ENCODE data around the gene MRPL46. TPM values are rescaled to one million over a fixed set of nuclear protein-coding genes. Genes with fewer than 3 reads are reported as not detected.

MRPL46 gene
- total and polyA plus RNA-seq, 2 of the 13 experiments (the other 11 are each of a cell fraction or from before 2014, with no cell fraction given) = 62.9 to 79.2 TPM

GRCh38 chr15:88470625-88471372 is 3.6 kb upstream of the MRPL46 start:
- peaks cover 0 to 3% of the 10 kb centered on the region in 2 experiments; a peak in 1 of 5 replicates for H3K27me3 ChIP-seq (ENCODE audit: control insufficient read depth in 1 of 2, insufficient read depth in 2 of 2, low read length in 2 of 2)

More at GRCh38 chr15:88470625-88471372, 3.6 kb upstream of the MRPL46 start:
- H3K4me1 ChIP-seq (ENCODE audit: insufficient read depth, low read length) = peaks cover 25% of the 10 kb centered on the region
- H3K27ac ChIP-seq (ENCODE audit: extremely low read length, insufficient read depth, low read length) = no peak overlapping the region
- no peak for TF ChIP-seq ZNF556 (CRISPR knock-in tag; IDR thresholded peaks at IDR 0.05; ENCODE audit: borderline replicate concordance)
- TF ChIP-seq MATR3 (CRISPR knock-in tag; IDR thresholded peaks at IDR 0.05) = no peak
- TF ChIP-seq CCAR2 (optimal IDR thresholded peaks at IDR 0.05; ENCODE audit: low read depth, low read length) = no peak
- no peak for TF ChIP-seq ZNF589 (CRISPR knock-in tag; conservative IDR thresholded peaks at IDR 0.05)
- no peak for TF ChIP-seq NR0B2 (CRISPR knock-in tag; IDR thresholded peaks at IDR 0.05)
- no peak for TF ChIP-seq MEIS1 (CRISPR knock-in tag; IDR thresholded peaks at IDR 0.05; ENCODE audit: borderline replicate concordance)
- no peak for TF ChIP-seq GATAD2A (CRISPR knock-in tag; IDR thresholded peaks at IDR 0.05)
- no peak for TF ChIP-seq REXO4 (CRISPR knock-in tag; IDR thresholded peaks at IDR 0.05; ENCODE audit: borderline replicate concordance)
- TF ChIP-seq ELF3 (CRISPR knock-in tag; IDR thresholded peaks at IDR 0.05) = no peak
- no peak for TF ChIP-seq MAFF (IDR thresholded peaks at IDR 0.05; ENCODE audit: low read depth, low read length)
- TF ChIP-seq, protein P1, sequence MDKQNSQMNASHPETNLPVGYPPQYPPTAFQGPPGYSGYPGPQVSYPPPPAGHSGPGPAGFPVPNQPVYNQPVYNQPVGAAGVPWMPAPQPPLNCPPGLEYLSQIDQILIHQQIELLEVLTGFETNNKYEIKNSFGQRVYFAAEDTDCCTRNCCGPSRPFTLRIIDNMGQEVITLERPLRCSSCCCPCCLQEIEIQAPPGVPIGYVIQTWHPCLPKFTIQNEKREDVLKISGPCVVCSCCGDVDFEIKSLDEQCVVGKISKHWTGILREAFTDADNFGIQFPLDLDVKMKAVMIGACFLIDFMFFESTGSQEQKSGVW (CRISPR knock-in tag; IDR thresholded peaks at IDR 0.05; ENCODE audit: borderline replicate concordance) = no peak
- ATAC-seq (no peak), DNase-seq (ENCODE audit: low spot score) (no peak), FAIRE-seq (no peak)
- ChIA-PET CTCF (ENCODE audit: low intra/inter-chr PET ratio, low total read pairs) (no interaction called here), POLR2A (no interaction called here)
- WGBS (ENCODE audit: low lambda C conversion rate) = 95% methylated on average over 6 of the region's 6 CpGs
- in situ Hi-C loops (cut with HindIII; ENCODE audit: extremely low pct_ligation_motif_present, low pct_unique_long_range_greater_than_20kb) = loop anchor here (10.0 kb wide), 1 partner anchor 364 kb away; no protein-coding TSS in a partner anchor
- H3K9me3 ChIP-seq (ENCODE audit: low read length) = no peaks in the 10 kb centered on the region
- H3K36me3 ChIP-seq (replicated peaks in 1 of 2; ENCODE audit: control insufficient read depth in 1 of 2, insufficient read depth in 2 of 2, low read length in 2 of 2) = peaks cover 4 to 16% of the 10 kb centered on the region in 2 experiments
- H3K9ac ChIP-seq (ENCODE audit: insufficient read depth, low read depth, low read length) = no peak overlapping the region
- H3K4me2 ChIP-seq (ENCODE audit: low read depth, low read length) = no peak overlapping the region
- intact Hi-C loops (cut with micrococcal nuclease; ENCODE audit: unreplicated experiment) = no loop called here
- no peak overlapping the region for H2AFZ ChIP-seq (ENCODE audit: low read length)
- peaks cover 29% of the 10 kb centered on the region for H3K79me2 ChIP-seq (ENCODE audit: insufficient read depth, low read length)
- no peak overlapping the region for H3K4me3 ChIP-seq (replicated peaks in 1 of 3; ENCODE audit: insufficient read depth in 1 of 3, low read depth in 2 of 3, low read length in 3 of 3)
- no peaks in the 10 kb centered on the region for H4K20me1 ChIP-seq (ENCODE audit: insufficient read depth, low read length)
- no TSS peak for BruUV-seq (replicated peaks)
